Spinal cord (tissue), 10 donors: Measurements from ENCODE around the gene RNF114. TPM values are rescaled to one million over a fixed set of nuclear protein-coding genes. Genes with fewer than 3 reads are reported as not detected.
"Not testable (repeated sequence)": the region's sequence is repeated elsewhere in the genome, so short reads cannot be mapped to it uniquely, and the experiment has no call there.

Source experiments
- DNase-seq, 6 donors: peaks; one replicate each; pipeline versions ENCODE4 v3.0.0 to v3.0.0-alpha.2; 2013 to 2015; ENCODE audit warnings: low spot score in 6 of 6, low read depth in 4 of 6
- H3K27ac ChIP-seq: one replicate; pipeline ENCODE4 v1.5.1; 2013; ENCODE audit warnings: low read depth, low read length, control low read depth
- H3K27me3 ChIP-seq: one replicate; pipeline ENCODE4 v1.6.1; 2013; ENCODE audit warnings: low read length; ENCODE audit not compliant: control insufficient read depth, insufficient read depth
- H3K36me3 ChIP-seq: one replicate; pipeline ENCODE4 v1.6.1; 2013; ENCODE audit warnings: low read length; ENCODE audit not compliant: control insufficient read depth, insufficient read depth
- H3K4me1 ChIP-seq: one replicate; pipeline ENCODE4 v1.6.1; 2013; ENCODE audit warnings: low read length; ENCODE audit not compliant: control insufficient read depth, insufficient read depth
- H3K4me3 ChIP-seq: one replicate; pipeline ENCODE4 v1.5.1; 2013; ENCODE audit warnings: low read depth, low read length, control low read depth
- H3K9me3 ChIP-seq: one replicate; pipeline ENCODE4 v1.6.1; 2013; ENCODE audit warnings: low read length; ENCODE audit not compliant: control insufficient read depth, insufficient read depth
- WGBS: methylation state at CpG from one replicate; pipeline ENCODE4 v1.1.5; 2013; ENCODE audit warnings: missing lambda C conversion rate; ENCODE audit not compliant: insufficient coverage; 5-methylcytosine and 5-hydroxymethylcytosine counted together
- polyA plus RNA-seq, 2 donors: library from polyadenylated mRNA; unstranded; fragments of 120-200 nt; gene quantifications; one replicate each; pipeline ENCODE4 v1.2.1, GENCODE V29; 2013; ENCODE audit not compliant: insufficient read length in 2 of 2
- total RNA-seq, 2 donors: library from RNA; depleted of rRNA in 1 of 2; stranded (reverse); fragments of 120-200 nt in 1 of 2; fragments of >200 nt in 1 of 2; gene quantifications; one replicate each; pipeline versions ENCODE4 v1.2.3 to v1.2.4, GENCODE V29; 2013 to 2014
- donor health status: healthy.

RNF114 gene
- total and polyA plus RNA-seq, 4 donors, result 39.4 to 63.8 (median 57.3) TPM

DNA sequence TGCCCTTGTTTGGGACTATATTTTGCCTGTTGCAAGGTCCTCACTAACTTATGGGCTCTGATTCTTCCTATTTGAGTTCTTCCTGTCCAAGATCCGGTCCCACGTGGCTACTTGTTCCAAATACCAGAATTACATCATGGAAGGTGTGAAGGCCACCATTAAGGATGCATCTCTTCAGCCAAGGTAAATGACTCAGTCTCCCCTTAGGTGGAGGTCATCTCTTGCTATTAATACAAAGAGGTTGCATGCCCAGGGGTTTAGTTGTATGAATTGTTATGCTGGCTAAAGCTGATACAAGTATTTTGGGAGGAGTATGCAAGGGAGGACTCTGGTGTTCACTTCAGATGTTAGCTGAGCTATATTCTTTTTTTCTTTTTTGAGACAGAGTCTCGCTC, 9.1 kb downstream of the RNF114 start:
- H3K4me3 ChIP-seq, result no peak overlapping the region

DNA sequence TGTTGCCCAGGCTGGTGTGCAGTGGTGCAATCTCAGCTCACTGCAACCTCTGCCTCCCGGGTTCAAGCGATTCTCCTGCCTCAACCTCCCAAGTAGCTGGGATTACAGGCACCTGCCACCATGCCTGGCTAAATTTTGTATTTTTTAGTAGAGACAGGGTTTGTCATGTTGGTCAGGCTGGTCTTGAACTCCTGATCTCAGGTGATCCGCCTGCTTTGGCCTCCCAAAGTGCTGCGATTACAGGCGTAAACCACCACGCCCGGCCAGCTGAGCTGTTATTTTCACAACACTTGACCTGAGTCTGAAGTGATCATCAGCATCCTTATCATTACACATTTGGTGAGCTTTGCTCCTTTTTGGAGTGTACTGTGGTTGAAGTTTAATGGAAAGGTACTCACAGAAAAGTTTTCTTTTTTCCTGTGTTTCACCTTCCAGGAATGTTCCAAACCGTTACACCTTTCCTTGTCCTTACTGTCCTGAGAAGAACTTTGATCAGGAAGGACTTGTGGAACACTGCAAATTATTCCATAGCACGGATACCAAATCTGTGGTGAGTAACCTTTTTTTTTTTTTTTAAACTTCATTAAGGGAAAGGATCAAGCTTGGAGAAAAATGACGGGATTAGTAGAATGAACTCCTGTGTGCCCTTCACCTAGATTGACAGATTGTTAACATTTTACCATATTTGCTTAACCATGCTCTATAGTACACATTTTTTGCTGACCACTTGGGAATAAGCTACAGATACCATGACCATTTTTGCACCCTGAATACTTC, 9.7 kb downstream of the RNF114 start:
- Histone ChIP-seq H3K4me1 (no peaks in the 10 kb centered on the region), H3K36me3 (peaks cover 71% of the 10 kb centered on the region), H3K9me3 (no peaks in the 10 kb centered on the region), H3K27me3 (no peaks in the 10 kb centered on the region), H3K4me3 (no peak overlapping the region), H3K27ac (no peak overlapping the region)
- no peak for DNase-seq
- 93% methylated on average over 5 of the region's 10 CpGs for WGBS

More for the DNA sequence above, 9.1 kb downstream of the RNF114 start:
- no CpG with 5 or more reads among the region's 3 CpGs for WGBS
- Histone ChIP-seq H3K4me1 (no peaks in the 10 kb centered on the region), H3K27me3 (no peaks in the 10 kb centered on the region), H3K27ac (no peak overlapping the region), H3K36me3 (peaks cover 67% of the 10 kb centered on the region), H3K9me3 (no peaks in the 10 kb centered on the region)
- DNase-seq, result no peak

DNA sequence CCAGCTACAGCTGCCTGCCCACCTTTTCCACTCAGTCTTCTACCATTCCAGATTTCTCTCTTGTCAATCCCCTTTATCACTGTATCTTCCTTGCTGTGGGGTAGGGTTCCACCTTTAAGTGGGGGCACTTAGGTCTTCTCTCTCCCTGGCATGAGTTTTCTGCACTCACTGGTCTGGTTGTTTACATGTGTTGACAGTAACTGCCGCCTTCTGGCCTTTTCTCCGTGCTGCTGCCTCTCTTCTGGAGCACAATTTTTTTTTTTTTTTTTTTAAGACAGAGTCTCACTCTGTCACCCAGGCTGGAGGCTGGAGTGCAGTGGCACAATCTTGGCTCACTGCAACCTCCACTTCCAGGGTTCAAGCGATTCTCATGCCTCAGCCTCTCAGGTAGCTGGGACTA, 12.0 kb downstream of the RNF114 start:
- no peak overlapping the region for H3K27ac ChIP-seq
- WGBS, result no CpG with 5 or more reads among the region's 3 CpGs
- peaks cover 70% of the 10 kb centered on the region for H3K36me3 ChIP-seq
- no peaks in the 10 kb centered on the region for H3K27me3 ChIP-seq
- H3K4me3 ChIP-seq, result no peak overlapping the region
- H3K9me3 ChIP-seq, result no peaks in the 10 kb centered on the region
- H3K4me1 ChIP-seq, result no peaks in the 10 kb centered on the region
- DNase-seq, result no peak

DNA sequence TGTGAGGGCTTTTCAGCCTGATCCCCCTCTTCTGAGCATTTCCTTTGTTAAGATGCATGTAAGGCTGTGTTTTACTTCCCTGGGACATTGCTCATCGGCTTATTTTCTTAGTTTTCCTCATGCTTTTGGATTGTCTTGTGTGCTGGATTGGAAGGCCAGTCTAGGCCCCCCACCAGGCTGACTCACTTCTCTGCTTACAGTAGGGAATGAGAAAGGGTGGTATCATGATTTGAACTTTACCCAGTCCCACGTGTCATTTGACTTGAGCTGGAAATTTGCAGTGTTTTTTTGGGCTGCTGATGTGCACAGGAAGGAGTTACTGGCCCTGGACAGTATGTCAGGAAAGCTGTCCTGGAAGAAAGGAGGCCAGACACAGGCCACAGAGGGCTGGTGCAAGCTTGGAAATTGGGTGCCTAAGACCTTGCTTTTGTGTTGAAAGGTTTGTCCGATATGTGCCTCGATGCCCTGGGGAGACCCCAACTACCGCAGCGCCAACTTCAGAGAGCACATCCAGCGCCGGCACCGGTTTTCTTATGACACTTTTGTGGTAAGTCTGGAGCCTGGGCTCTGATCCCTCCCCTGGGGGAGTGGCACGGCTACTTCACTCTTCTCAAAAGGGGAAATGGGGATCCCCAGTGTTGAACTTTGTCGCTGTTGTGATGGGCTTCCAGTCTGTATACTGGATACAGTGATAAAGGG, 12.8 kb downstream of the RNF114 start:
- H3K9me3 ChIP-seq, result no peaks in the 10 kb centered on the region
- no peak overlapping the region for H3K27ac ChIP-seq
- WGBS, result 95% methylated on average over 11 of the region's 11 CpGs
- DNase-seq, result no peak
- no peaks in the 10 kb centered on the region for H3K27me3 ChIP-seq
- no peak overlapping the region for H3K4me3 ChIP-seq
- no peaks in the 10 kb centered on the region for H3K4me1 ChIP-seq
- peaks cover 71% of the 10 kb centered on the region for H3K36me3 ChIP-seq

DNA sequence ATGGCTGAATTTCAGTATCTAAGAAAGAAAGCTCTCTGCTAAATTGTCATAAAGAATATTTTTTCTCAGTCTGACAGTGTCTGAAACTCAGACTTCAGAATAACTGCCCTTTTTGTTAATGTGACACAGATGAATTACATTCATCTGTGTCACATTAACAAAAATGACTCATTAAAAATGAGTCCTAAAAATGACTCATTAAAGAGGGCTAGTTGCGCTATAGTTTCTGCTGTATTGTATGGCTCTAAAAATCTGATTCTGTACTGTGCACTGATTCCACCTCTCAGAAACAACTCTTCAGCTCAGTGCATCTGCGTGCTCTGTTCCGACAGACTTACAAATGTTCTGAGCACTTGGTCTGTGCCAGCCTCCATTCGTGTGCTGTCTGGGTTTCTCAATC, 15.0 kb downstream of the RNF114 start:
- no peak for DNase-seq
- peaks cover 79% of the 10 kb centered on the region for H3K36me3 ChIP-seq
- WGBS, result 92% methylated on average over 4 of the region's 4 CpGs
- H3K4me1 ChIP-seq, result no peaks in the 10 kb centered on the region
- no peaks in the 10 kb centered on the region for H3K9me3 ChIP-seq
- H3K27me3 ChIP-seq, result no peaks in the 10 kb centered on the region
- no peak overlapping the region for H3K27ac ChIP-seq
- H3K4me3 ChIP-seq, result no peak overlapping the region

DNA sequence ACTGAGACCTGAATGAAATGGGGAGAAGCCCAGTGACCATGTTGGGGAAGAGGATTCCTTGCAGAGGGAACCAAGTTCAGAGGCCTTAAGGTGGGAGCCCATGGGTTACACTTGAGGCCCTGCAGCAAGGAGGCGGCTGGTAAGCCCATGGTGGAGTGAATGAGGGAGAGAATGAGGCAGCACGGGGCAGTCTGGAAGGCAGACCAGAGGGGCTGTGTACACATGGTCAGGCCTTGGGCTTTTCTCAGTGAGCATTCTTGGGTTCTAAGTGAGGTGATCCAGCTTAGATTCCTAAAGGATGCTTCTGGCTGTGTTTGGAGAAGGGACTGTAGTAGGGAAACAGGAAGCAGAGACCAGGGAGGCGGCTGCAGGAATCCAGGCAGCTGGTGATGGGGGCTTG, 19.0 kb downstream of the RNF114 start:
- 100% methylated on average over 3 of the region's 3 CpGs for WGBS
- Histone ChIP-seq H3K27ac (no peak overlapping the region), H3K9me3 (no peaks in the 10 kb centered on the region), H3K4me3 (no peak overlapping the region), H3K36me3 (peaks cover 65% of the 10 kb centered on the region), H3K4me1 (no peaks in the 10 kb centered on the region), H3K27me3 (no peaks in the 10 kb centered on the region)
- no peak for DNase-seq

DNA sequence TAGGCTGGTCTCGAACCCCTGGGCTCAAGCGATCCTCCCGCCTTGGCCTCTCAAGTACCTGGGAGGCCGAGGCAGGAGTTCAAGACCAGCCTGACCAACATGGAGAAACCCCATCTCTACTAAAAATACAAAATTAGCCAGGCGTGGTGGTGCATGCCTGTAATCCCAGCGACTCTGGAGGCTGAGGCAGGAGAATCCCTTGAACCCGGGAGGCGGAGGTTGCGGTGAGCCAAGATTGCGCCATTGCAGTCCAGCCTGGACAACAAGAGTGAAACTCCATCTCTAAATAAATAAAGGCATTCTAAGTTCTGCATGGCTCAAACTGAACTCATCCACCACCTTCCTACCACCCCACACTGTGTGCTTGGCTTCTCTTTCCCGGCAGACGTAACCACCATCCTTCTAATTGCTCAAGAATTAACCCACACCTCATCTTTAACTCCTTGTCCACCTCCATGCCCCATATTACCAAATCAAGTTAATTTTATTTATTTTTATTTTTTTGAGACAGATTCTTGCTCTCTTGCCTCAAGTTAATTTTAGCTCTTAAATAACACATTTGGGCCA, 19.7 kb downstream of the RNF114 start:
- H3K36me3 ChIP-seq, result peaks cover 58% of the 10 kb centered on the region

DNA sequence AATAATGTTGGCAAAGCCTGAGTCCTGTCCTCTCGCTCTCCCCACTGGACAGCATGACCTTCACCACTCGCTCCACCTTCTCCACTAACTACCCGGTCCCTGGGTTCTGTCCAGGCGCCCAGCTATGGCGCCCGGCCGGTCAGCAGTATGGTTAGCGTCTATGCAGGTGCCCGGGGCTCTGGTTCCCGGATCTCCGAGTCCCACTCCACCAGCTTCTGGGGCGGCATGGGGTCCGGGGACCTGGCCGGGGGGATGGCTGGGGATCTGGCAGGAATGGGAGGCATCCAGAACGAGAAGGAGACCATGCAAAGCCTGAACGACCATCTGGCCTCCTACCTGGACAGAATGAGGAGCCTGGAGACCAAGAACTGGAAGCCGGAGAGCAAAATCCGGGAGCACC, 20.5 kb downstream of the RNF114 start:
- 92% methylated on average over 18 of the region's 18 CpGs for WGBS
- H3K36me3 ChIP-seq, result peaks cover 53% of the 10 kb centered on the region
- no peaks in the 10 kb centered on the region for H3K4me1 ChIP-seq
- H3K9me3 ChIP-seq, result no peaks in the 10 kb centered on the region
- no peaks in the 10 kb centered on the region for H3K27me3 ChIP-seq
- no peak overlapping the region for H3K27ac ChIP-seq
- DNase-seq, result no peak
- no peak overlapping the region for H3K4me3 ChIP-seq

More for the DNA sequence above, 19.7 kb downstream of the RNF114 start:
- H3K4me1 ChIP-seq, H3K27me3 ChIP-seq, DNase-seq, H3K4me3 ChIP-seq, H3K27ac ChIP-seq, H3K9me3 ChIP-seq: not testable (repeated sequence)
- WGBS, result 86% methylated on average over 9 of the region's 12 CpGs

DNA sequence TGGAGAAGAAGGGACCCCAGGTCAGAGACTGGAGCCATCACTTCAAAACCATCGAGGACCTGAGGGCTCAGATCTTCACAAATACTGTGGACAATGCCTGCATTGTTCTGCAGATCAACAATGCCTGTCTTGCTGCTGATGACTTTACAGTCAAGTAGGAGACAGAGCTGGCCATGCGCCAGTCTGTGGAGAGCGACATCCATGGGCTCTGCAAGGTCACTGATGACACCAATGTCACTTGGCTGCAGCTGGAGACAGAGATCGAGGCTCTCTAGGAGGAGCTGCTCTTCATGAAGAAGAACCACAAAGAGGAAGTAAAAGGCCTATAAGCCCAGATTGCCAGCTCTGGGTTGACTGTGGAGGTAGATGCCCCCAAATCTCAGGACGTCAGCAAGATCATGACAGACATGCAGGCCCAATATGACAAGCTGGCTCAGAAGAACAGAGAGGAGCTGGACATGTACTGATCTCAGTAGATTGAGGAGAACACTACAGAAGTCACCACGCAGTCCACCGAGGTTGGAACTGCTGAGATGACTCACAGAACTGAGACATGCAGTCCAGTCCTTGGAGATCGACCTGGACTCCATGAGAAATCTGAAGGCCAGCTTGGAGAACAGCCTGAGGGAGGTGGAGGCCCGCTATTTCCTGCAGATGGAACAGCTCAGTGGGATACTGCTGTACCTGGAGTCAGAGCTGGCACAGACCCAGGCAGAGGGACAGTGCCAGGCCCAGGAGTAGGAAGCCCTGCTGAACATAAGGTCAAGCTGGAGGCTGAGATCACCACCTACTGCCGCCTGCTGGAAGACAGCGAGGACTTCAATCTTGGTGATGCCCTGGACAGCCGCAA, 21.1 kb downstream of the RNF114 start:
- H3K27me3 ChIP-seq, H3K4me3 ChIP-seq, H3K4me1 ChIP-seq, H3K9me3 ChIP-seq, H3K27ac ChIP-seq: not testable (repeated sequence)
- WGBS, result 86% methylated on average over 12 of the region's 12 CpGs
- H3K36me3 ChIP-seq, result peaks cover 47% of the 10 kb centered on the region
- peak in 1 of 6 donors; percentile 25 for DNase-seq
